GM21529 (cell line): Measurements from ENCODE around the gene HCRT.
"Not testable (repeated sequence)": the region's sequence is repeated elsewhere in the genome, so short reads cannot be mapped to it uniquely, and the experiment has no call there.

Source experiments
- ATAC-seq: cut with Tn5 transposase; IDR thresholded peaks from one replicate; pipeline ENCODE4 v1.9.1; 2021; ENCODE audit not compliant: unreplicated experiment

Gene HCRT

GRCh38 chr17:42198897-42199296 lies 13.6 kb upstream of the HCRT start:
- ATAC-seq = no peak

DNA sequence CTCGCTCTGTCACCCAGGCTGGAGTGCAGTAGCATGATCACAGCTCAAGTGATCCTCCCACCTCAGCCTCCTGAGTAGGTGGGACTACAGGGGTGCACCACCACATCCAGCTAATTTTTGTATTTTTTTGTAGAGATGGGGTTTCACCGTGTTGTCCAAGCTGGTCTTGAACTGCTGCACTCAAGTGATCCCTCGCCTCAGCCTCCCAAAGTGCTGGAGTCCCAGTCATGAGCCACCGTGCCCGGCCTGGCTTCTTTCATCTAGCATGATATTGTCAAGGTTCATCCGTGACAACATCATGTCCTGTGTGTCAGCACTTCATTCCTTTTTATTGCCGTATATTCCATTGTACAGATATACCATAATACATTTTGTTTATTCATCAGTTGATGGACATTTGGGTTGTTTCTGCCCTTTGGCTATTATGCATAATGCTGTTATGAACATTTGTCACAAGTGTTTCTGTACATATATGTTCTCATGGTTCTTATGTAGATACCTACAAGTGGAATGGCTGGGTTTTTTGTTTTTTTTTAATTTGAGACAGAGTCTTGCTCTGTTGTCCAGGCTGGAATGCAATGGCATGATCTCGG lies 12.4 kb upstream of the HCRT start:
- ATAC-seq = no peak

DNA sequence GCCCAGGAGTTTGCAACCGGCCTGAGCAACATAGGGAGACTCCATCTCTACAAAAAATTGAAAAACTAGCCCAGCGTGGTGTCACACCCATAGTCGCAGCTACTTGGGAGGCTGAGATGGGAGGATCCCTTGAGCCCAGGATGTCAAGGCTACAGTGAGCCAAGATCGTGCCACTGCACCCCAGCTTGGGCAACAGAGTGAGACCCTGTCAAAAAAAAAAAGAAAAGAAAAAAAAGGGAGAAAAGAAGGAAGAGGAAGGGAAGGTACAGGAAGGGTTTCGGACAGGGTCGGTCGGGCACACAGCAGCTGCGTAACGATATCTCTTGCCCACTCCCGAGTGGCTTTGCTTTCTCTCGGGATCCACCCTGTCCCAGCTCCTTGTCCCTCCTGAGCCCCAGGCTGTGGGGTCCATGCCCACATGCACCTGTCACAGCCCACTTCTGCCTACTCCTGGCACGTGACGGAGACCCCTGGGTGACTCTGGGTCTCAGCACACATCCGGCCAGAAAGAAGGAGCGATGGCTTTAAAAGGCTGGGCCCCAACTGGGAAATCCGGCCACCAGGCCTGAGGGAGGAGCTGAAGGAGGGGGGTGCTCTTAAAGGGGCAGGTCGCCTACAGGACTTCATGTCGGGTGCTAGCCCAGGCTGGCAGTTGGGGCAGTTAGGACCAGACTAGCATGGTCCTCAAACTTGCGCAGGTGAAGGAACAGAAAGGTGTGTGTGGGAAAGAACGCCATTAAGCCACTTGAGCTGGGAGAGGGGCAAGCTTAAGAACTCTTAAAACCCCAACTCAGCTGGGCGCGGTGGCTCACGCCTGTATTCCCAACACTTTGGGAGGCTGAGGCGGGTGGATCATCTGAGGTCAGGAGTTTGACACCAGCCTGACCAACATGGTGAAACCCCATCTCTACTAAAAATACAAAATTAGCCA lies 9.0 kb upstream of the HCRT start, which contains the start of gene GHDC:
GHDC (minus strand) TSS at position 526 of the 931 bp plus-strand sequence. CDS start 913 bp downstream, outside the sequence.
- ATAC-seq = peak; percentile 83

GRCh38 chr17:42193216-42193968 lies 8.1 kb upstream of the HCRT start:
- no peak for ATAC-seq

DNA sequence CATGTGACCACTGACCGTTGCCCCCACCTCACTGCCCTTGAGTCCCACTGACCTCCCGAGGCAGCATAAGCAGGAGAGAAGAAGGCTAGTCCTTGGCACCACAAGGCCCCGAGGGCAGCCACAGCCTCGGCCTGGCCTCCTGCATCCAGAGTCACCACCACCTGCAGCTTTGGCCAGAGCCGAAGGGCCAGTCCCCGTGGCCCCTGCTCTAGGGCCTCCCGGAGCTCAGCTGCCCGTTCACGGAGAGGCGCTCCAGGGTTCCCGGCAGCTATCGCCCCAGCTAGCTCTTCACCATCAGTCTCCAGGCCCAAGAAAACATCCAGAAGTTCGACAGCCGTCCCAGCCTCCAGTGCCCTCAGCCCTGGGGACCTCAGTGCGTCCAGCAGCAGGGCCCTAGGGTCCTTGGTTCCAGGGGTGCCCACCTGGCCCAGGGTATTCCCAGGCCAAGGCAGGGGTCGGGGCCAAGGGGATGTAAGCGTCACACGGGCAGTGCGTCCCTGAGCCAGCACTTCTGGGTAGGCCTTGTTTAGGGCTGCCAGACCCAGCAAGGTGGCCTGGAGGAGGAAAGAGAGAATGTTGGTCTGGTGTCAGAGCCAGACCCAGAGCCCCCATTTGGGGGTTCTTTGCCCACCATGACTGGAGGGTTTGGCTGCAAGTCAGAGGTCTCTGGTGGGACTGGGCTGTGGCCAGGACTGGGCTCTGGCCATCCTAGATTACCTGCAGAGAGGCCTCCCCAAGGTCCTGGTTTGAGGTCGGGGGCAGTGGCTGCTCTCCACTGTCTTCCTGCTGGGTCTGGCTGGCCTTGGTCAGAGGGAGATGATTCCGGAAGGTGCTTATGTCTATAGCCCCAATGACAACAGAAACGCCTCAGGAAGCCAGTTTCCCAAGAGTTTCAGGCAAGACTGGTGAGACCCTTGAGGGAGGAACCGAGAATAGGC lies 7.2 kb upstream of the HCRT start:
- ATAC-seq = no peak

- ATAC-seq = no peak
Measured at GRCh38 chr17:42191275-42191608, 6.0 kb upstream of the HCRT start.

- ATAC-seq = no peak
Measured at GRCh38 chr17:42190491-42191274, 5.4 kb upstream of the HCRT start.

DNA sequence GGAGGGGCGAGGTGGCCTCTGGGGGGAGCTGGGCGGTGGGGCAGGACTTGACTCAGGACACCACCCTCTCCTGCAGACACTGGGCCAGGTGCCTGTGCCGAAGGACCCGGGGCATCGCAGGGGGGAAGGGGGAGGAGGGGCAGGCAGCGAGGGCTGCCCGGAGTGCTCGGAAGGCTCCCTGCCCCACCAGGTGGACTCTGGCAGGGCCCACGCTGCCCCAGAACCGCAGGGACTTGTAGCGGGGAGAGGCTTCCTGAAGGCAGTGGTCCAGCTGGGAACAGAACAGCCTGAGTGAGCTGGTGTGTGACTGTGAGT lies 4.4 kb upstream of the HCRT start:
- no peak for ATAC-seq

GRCh38 chr17:42188749-42189650 lies 3.7 kb upstream of the HCRT start:
- no peak for ATAC-seq

- ATAC-seq = no peak
Measured at GRCh38 chr17:42187833-42188232, 2.6 kb upstream of the HCRT start.

- ATAC-seq = not testable (repeated sequence)
Measured at GRCh38 chr17:42186191-42186590, 939 bp upstream of the HCRT start.

- ATAC-seq = no peak
Measured at GRCh38 chr17:42185621-42185930, 324 bp upstream of the HCRT start.

DNA sequence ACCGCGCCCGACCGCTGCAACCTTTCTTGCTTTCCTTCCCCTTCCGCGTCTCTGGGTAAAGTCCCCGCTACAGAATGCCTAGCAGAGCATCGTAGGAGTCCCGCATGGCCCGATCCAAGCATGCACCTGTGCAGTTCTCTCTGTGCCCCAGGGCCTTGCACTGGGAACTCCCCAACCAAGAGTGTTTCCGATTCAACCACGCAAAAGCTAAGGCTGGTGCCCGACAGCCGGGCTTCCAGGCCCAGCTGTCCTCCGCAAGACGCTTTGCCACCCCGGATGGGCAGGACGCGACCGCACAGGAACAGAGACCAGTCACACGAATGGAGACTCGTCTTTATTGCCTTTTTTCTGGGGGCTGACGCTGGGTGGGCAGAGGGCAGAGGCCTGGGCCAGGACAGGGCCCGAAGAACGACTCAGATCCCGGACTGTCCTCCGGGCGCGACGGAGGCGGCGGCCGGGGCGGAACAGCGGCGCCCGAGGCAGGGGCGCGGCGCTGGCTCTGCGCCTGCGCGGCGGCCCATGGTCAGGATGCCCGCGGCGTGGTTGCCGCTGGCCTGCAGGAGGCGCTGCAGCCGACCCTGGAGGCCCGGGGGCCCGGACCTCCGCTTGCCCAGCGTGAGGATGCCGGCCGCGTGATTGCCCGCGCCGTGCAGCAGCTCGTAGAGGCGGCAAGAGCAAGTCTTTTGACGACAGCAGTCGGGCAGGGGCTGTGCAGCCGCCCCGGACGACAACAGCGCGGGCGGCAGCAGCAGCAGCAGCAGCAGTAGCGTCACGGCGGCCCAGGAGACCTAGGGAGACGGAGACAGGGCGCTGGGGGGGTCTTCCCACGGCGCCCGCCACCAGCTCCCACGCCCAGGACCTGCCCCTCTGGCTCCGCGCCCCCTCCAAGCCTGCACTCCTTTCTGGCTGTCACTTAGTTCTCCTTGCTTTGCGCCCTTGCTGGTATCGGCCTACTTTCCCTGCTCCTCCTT lies 1.2 kb downstream of the HCRT start:
- ATAC-seq = peak; percentile 65

DNA sequence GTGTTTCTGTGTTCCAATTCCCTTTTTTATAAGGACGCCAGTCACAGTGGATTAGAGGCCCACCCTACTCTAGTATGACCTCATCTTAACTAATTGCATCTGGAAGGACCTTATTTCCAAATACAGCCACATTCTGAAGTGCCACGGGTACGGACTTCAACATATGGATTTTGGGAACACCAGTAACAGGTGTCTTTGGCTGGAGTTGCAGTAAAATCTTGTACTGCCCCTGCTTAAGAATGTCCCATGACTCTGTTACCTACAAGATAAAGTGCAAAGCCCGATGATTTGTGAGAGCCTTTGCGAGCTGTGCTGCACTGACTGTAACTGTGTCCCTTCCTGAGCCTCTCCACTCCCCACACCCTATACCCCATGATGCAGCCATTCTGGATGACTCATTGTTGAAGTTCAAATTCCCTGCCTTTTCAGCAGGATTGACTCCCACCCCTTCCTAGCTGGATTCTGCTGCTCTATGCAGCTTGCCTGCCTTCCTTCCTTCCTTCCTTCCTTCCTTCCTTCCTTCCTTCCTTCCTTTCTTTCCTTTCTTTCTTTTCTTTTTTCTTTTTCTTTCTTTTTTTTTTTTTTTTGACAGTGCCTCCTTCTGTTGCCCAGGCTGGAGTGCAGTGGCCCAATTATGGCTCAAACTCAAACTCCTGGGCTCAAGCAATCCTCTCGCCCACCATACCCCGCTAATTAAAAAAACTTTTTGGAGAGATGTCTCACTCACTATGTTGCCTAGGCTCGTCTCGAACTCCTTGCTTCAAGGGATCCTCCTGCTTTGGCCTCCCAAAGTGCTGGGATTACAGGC lies 2.1 kb downstream of the HCRT start:
- no peak for ATAC-seq

DNA sequence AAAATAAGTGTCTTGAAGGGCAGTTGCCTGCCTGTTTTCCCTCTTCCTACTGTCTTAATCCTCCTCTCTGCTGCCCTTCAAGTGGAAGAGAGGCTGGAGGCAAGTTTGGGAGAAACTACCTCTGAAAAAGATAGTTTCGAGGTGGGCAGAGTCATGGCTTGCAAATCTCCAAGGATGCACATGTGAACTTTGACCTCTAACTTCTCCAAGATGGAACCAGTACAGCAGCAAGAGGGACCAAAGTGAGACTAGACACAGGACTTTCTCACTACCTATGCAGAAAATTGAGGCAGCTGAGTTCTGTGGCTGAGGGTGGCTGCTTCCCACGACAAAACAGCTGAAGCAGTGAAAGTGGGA lies 3.4 kb downstream of the HCRT start:
- no peak for ATAC-seq

DNA sequence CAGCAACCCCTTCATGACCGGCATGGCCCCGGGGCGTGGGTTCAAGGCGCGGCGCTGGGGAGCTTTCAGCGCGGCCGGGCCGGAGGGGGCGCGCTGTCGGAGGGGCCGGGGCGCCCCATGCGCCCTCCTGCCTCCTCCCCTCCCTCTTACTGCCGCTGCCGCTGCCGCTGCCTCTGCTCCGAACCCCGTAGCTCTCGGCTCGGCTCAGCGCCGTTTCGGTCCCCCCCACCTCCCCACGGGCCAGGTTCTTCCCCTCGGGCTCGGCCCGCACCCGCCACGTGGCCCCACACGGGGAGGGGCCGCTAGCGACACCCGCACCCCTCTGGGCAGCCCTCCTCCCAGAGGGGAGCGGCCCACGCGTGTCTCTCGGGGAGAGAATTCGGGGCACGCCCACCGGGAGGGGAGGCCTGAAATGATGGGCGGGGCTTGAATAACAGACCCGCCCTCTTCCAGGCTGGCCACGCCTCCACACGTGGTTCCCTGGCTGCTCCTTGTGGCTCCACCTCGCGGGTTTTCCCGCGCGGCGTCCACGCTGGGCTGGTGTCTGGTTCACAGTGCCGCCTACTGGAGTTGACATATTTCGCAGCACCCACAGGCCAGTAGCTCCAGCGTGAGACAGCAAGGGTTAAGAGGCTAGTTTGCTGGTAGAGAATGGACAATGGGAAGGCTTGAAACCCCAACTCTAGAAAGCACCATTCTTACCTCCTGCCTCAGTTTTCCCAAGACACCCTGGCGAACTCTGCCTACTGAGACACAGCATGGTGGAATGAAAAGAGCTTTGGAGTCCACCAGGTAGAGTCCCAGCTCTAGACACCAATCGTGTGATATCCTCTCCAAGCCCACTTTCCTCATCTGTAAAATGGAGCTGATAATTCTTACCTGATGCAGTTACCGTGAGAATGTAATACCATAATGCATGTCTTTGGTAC lies 4.1 kb downstream of the HCRT start, which contains the start of gene KCNH4:
KCNH4 (minus strand) TSS at position 221 of the 929 bp plus-strand sequence; CDS start at position 24, 197 bp downstream.
- no peak for ATAC-seq
